ENCODE data around the gene ALKBH7.
A peak's percentile ranks its signal among the peaks of the same experiment; 100 is the strongest.

ALKBH7 gene

DNA sequence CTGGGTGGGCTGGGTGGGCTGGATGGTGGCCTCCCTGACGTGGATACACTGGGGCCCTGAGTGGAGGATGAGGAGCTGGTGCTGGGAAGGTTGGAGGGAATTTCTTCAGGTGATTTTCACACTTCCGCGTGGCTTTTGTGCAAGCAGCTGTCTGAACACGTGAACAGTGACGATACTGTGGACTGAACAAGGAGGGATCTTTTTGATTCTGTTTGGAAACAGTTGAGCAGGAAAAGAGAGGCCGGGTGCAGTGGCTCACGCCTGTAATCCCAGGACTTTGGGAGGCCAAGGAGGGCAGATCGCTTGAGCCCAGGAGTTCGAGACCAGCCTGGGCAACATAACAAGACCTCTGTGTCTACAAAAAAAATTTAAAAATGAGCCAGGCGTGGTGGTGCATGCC, 29.5 kb downstream of the ALKBH7 start:
- DNase-seq = no peak

DNA sequence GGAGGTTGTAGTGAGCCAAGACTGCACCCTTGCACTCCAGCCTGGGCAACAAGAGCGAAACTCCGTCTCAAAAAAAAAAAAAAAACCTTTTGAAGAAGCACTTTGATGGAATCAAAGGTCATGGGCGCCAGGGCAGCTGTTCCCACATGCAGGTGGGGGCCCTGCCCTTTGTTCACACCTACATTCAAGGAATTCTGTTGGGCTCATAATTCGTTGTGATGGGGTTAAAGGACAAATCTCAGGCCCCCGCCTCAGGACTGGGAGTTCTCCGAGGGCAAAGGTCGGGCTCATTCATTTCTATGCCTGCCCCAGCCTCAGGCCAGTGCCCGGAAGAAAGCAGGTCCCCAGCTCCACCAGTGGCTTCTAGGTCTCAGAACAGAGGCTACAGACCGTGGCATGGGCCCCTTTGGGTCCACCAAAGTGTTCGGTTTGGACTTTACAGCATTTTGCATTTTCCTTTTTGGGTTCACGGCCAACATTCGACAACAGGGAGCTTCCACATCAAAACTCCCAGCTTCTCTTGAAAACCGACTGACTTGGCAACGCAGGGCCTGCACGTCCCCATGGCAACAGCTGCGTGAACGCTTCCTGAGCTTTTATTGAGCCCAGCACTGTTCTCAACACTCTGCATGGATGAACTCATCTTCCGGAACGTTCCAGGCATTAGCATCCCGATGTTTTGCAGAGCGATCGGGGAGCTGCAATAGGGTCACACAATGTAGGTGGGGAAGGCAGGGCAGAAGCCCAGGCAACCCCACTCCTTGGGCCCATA, 30.4 kb downstream of the ALKBH7 start:
- DNase-seq = no peak

GRCh38 chr19:6406401-6406800, 33.8 kb downstream of the ALKBH7 start:
- DNase-seq = no peak

DNA sequence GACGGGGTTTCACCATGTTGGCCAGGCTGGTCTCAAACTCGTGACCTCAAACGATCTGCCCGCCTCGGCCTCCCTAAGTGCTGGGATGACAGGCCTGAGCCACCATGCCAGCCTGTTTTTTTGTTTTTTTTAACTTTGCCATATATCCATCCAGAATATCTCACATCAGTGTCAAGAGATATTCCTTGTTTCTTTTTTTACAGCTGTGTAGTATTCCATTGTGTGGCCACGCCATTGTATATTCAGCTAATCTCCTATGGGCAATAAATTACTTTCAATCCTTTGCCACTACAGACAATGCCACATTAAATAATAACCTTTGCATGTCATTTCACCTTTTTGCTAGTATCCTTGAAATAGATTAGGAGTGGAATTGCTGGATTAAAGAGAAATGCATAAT, 36.8 kb downstream of the ALKBH7 start:
- no peak for DNase-seq

DNA sequence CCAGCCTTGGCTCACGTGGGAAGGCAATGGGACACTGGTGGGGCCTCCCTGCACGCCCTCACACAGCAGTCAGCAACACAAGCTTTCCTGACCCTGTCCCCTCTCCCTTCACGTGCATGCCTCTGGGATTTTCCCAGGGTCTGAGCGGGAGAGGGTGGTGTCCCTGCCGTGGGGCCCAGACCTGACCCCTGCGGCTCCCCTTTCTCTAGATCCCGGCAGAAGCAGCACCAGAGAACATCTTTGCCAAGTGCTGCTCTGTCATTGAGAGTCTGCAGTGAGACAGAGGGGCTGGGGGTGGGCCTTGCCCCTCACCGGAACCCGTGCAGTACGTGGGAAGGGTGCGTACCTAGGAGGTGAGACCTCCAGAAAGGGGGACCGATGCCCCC, 39.5 kb downstream of the ALKBH7 start:
- no peak for DNase-seq

DNA sequence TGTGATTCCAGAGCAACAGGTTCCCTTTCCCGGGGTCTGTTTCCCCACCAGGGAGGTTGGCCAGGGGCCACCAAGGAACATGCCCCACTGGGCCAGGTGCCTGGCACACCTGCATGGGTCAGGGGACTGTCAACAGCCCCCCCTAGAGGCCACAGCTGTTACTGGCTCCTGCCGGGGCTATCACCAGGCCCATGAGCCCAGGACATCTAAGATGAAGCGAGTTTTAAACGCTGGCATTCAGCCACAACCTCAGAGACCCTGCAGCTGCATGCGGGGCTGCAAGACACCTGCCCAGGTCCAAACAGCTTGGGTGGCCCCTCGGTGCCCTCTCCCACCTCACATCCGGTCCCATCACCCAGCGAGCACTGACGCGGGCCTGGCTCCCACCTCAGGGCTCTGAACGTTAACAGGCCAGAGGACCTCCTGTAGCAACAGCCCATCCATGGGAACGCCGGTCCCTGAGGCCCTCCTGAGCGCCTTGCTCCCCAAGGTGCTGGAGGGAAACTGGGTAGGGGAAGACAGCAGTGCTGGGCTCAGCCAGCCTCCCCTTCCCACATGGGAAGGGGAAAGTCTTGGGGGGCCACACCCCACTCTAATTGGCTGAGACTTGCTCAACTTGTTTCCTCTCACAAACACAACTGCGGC, 40.0 kb downstream of the ALKBH7 start:
- DNase-seq = peak in 4 of 5 experiments; percentile 24 to 48 (median 27)

GRCh38 chr19:6413291-6413690, 40.7 kb downstream of the ALKBH7 start:
- DNase-seq = no peak

DNA sequence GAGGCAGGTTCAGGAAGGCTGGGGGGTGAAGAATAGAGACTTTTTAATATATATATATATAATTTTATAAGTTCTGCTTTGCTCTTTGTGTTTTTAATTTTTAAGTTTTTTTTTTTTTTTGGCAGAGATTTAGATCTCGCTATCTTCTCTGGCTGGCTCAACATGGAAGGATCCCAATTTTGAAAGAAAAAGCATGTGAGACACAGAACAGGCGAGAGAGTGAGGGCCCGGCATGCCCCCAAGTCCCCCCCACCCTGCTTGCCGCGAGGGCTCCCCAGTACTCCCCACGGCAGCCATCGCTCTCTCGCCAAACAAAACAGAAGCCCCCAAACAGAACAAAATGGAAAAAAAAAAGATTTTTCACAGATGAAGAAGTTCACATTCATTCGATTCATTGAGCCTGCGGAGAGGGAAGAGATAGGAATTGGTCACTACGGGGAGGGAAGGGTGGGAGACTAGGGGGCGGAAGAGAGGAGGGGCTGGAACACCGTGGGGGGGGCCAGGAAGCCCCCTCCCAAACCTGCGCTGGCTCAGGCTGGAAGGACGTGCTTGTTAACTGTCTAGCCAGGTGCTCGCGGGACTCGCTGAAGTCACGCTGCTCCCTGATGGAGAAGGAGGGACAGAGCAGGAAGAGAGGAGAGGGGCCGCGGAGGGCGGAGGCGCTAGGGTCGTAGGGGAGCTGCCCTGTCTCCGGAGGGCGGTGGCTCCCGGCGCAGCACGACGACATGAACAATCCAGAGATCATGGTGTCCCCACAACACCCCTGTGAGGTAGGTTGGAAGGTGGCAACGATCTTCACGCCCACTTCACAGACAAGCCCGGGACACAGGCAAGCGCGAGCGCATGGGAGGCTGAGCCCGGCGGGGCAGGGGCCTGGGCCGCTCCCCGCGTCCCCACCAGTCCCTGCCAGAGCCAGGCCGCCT, 41.4 kb downstream of the ALKBH7 start:
- DNase-seq = no peak

DNA sequence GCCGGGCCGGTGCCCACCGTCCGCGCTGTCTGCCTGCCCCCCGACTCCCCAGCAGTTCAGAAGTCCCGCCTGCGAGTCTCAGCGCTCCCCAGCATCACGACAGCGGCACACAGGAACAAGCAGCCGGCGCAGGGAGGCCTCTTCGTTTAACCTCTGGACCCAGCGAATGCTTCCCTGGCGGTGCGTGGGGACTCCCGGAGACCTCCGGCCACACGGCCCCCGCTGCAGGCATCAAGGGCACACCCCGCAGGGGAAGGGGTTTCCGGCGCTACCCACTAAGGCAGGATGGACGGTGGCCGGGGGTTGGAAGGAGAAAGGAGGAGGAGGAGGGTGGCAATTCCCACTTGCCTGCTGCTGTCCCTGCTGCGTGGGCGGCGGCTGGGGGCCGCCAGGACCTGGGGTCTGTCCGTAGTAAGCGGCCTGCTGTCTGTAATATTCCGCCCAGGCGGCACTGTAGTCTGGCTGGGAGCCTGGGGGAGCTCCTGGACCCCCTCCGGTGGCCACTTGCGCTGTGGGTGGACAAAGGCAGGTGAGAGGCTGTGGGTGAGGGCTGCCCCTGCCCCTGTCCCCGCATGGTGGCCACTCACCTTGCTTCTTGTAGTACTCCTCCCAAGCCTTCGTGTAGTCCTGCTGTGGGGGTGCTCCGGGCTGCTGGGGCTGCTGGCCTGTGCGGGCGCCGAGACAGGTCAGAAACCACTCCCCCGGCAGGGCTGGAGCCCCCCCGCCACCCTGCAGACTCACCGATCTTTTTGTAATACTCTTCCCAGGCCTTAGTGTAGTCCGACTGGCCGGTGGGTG, 42.4 kb downstream of the ALKBH7 start:
- no peak for DNase-seq

DNA sequence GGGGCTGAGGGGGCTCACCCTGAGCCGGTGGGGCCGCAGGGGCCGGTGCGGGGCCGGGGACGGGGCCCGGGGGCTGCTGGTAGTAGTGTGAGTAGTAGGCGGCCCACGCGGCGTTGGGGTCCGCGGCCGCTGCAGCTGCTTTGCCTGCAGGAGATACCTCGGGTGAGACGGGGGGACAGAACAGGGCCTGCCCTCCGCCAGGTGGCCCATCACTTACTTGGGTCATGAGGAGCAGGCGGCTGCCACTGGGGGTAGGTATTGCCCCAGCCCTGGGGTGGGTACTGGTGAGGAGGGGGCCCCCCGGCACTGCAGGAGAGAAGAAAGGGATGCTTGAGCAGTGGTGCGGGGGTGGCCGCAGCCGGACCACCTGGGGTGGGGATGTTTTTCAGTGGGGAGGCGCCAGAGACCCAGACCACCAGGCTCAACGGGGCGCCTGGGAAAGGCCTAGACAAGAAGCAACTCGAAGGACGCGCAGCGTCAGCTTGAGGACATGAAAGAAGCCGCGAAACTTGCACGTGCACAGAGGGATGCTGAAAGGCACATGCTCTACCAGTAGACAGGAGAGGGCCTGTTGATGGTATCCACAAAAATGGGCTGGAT, 43.1 kb downstream of the ALKBH7 start:
- no peak for DNase-seq

DNA sequence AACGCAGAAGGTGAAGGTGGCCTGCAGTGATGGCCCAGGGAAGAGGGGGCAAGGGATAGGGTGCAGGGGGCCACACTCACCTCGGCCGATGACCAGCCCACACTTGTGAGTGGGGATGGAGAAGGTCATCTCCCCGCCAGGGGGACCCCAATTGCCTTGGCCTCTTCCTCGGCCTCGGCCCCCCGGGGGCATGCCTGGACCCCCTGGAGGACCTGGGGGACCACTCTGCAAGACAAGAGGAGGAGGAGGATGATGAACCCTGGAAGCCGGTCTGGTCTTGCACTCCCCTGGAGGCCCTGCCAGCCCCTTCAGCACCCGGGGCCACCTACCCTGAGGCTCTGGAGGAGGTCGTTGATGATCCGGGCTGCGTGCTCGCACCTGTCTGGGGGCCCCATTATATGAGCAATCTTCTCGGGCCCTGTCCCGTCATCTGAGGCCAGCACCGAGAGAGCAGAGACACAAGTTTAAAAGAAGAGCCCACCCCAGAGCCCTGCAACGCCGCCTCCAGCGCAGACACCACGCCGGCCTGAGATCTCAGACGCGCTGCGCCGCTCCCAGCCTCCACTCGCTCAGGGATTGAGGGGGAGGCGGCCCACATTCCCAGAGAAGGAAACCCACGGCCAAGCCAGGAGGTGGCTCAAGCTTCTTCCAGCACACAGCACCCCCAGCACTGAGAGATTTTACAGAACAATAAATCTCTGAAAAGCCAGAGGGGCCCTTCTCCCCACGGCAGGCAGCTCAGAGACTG, 44.2 kb downstream of the ALKBH7 start:
- DNase-seq = no peak

- no peak for DNase-seq
Measured at GRCh38 chr19:6417713-6418561, 45.3 kb downstream of the ALKBH7 start.

DNA sequence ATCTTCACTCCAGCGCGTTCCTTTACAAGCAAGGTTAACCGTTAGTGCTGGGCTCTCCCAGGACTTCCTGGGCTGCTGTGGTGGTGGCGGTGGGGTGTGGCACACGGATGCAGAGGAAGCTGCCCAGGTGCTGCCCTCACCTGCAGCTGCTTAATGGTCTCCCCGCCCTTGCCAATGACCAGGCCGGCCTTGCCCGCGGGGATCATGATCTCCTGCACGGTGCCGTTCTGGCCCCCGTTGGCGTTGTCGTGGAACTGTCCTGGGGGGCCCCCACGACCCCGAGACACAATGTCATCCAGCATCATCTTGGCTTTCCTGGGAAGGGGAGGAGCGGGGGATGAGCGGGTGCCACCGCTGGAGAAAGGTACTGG, 46.0 kb downstream of the ALKBH7 start:
- DNase-seq = no peak

DNA sequence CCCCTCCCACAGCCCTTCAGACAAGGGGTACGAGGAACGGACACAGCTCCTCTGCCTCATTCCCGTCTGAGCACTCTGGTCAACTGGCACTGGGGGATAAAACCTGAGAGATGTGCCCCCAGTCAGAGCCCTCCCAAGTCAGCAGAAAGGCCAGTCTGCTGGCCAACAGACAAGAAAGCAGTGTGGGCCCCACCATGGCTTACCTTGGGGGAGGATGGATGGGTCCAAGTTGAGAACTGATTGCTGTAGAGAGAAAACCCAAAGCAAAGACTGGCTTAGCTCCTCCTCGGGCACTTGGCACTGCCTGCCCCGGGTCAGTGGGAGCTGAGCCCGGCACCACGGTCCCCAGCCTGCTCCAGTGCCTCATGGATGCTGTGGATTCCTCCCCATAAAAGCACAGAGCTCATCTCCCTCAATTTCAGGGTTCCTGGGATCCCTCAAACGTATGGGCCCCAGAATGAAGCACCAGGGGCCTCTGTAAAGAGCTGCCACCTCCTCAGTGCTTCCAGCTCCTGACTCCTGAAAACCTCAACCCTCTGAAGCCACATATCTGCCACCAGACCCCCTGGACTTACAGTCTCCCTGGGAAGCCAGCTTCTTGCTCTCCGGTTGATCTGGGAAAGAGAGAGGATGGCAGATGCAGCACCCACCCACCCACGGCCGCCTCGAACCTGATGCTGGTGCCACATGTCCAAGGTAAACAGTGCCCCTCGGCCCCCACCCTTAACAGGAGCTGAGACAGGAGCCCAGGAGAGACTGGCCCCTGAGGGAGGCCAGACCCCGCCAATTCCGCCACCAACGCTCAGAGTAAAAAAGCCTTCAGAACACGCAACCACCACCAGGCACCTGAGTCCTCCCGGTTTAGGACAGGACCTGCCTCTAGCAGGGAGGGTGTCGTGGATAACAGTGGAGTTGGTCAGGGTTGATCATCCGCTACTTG, 48.8 kb downstream of the ALKBH7 start:
- DNase-seq = no peak

GRCh38 chr19:6423499-6424194, 51.1 kb downstream of the ALKBH7 start:
- DNase-seq = peak in 3 of 5 experiments; percentile 4 to 46 (median 26)

DNA sequence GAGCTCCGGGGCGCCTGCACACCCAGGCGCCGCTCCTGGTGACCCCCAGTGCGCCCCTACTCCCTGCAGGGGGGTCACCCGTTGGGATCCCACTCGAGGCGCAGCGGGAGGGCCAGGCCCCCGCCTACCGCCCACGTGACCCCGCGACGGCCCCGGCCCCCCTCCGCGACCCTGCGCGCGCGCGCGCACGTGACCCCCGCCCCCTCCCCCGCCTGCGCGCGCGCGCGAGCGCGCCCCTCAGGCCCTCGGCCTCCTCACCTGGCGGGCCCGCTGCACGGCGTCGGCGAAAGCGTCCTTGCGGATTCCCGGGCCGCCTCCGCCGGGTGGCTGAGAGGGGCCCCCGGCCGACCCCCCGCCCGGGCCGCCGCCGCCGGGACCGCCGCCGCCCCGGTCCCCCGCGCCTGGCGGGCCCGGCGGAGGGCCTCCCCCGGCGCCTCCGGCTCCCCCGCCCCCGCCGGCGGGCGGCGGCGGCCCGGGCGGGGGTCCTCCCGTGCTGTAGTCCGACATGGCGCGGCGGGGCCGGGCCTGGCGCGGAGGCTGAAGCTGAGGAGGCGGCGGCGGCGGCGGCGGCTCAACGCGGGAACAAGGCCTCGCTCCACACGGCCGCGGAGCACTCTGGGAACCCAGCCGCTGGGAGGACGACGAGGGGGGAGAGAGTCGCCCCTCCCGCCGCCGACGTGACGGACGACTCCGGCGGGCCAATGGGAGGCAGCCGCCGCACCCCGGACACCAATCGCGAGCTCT, 51.8 kb downstream of the ALKBH7 start, which contains the start of gene KHSRP:
Gene KHSRP, minus strand, starts transcription at position 617 of the 744 bp plus-strand sequence. Its CDS starts 110 bp downstream, at position 507.
- DNase-seq = peak in 3 of 5 experiments; percentile 6 to 52 (median 26)

Measured in T-helper 2 cell (primary cell).